HG02885 (cell line): ENCODE measurements around the gene SRRM3.
"Not testable (repeated sequence)": the region's sequence is repeated elsewhere in the genome, so short reads cannot be mapped to it uniquely, and the experiment has no call there.

Experiments
- ATAC-seq: cut with Tn5 transposase; IDR thresholded peaks from one replicate; pipeline ENCODE4 v1.9.1; 2021; ENCODE audit warnings: mild to moderate bottlenecking; ENCODE audit not compliant: unreplicated experiment, poor library complexity

SRRM3 gene

GRCh38 chr7:76261329-76261728 is 59.6 kb downstream of the SRRM3 start:
- ATAC-seq, result no peak

GRCh38 chr7:76261931-76262330 is 60.2 kb downstream of the SRRM3 start:
- no peak for ATAC-seq

- no peak for ATAC-seq
Observed at GRCh38 chr7:76262683-76263402, 61.1 kb downstream of the SRRM3 start.

- no peak for ATAC-seq
Observed at GRCh38 chr7:76265299-76265698, 63.6 kb downstream of the SRRM3 start.

- ATAC-seq, result no peak
Observed at GRCh38 chr7:76267107-76267893, 65.6 kb downstream of the SRRM3 start.

GRCh38 chr7:76267894-76268183 is 66.1 kb downstream of the SRRM3 start:
- no peak for ATAC-seq

GRCh38 chr7:76268376-76268775 is 66.7 kb downstream of the SRRM3 start:
- no peak for ATAC-seq

- ATAC-seq, result no peak
Observed at GRCh38 chr7:76269895-76270294, 68.2 kb downstream of the SRRM3 start.

- not testable (repeated sequence) for ATAC-seq
Observed at GRCh38 chr7:76271384-76271783, 69.7 kb downstream of the SRRM3 start.

GRCh38 chr7:76272142-76272541 is 70.4 kb downstream of the SRRM3 start:
- no peak for ATAC-seq

GRCh38 chr7:76272851-76273497 is 71.3 kb downstream of the SRRM3 start:
- ATAC-seq, result peak; percentile 48

GRCh38 chr7:76273503-76273902 is 71.8 kb downstream of the SRRM3 start:
- ATAC-seq, result no peak

GRCh38 chr7:76278540-76278939 is 76.8 kb downstream of the SRRM3 start:
- no peak for ATAC-seq

GRCh38 chr7:76280408-76280807 is 78.7 kb downstream of the SRRM3 start:
- ATAC-seq, result no peak

GRCh38 chr7:76281006-76281705 is 79.5 kb downstream of the SRRM3 start:
- ATAC-seq, result no peak

GRCh38 chr7:76281706-76282343 is 80.1 kb downstream of the SRRM3 start:
- no peak for ATAC-seq

- no peak for ATAC-seq
Observed at GRCh38 chr7:76282344-76283253, 80.9 kb downstream of the SRRM3 start.

- ATAC-seq, result no peak
Observed at GRCh38 chr7:76283254-76284159, 81.8 kb downstream of the SRRM3 start.
